HG02623 (cell line): ENCODE measurements around the gene TMEM82.

Experiments
- ATAC-seq: cut with Tn5 transposase; IDR thresholded peaks from one replicate; pipeline ENCODE4 v1.9.1; 2021; ENCODE audit warnings: moderate library complexity; ENCODE audit not compliant: unreplicated experiment

Gene TMEM82

GRCh38 chr1:15719381-15720120 lies 22.7 kb upstream of the TMEM82 start:
- no peak for ATAC-seq

- no peak for ATAC-seq
These were observed 21.4 kb upstream of the TMEM82 start for GRCh38 chr1:15720861-15721260.

- ATAC-seq: no peak
These were observed 19.9 kb upstream of the TMEM82 start for GRCh38 chr1:15722411-15722810.

GRCh38 chr1:15722836-15723532 lies 19.3 kb upstream of the TMEM82 start:
- no peak for ATAC-seq

- no peak for ATAC-seq
These were observed 18.6 kb upstream of the TMEM82 start for GRCh38 chr1:15723631-15724246.

- no peak for ATAC-seq
These were observed 17.1 kb upstream of the TMEM82 start for GRCh38 chr1:15724949-15725880.

- no peak for ATAC-seq
These were observed 15.8 kb upstream of the TMEM82 start for GRCh38 chr1:15726508-15726907.

GRCh38 chr1:15727021-15727420 lies 15.3 kb upstream of the TMEM82 start:
- no peak for ATAC-seq

GRCh38 chr1:15727424-15727823 lies 14.9 kb upstream of the TMEM82 start:
- ATAC-seq: no peak

GRCh38 chr1:15727866-15728534 lies 14.3 kb upstream of the TMEM82 start:
- ATAC-seq: no peak

GRCh38 chr1:15728937-15729657 lies 13.2 kb upstream of the TMEM82 start:
- no peak for ATAC-seq

- ATAC-seq: no peak
These were observed 11.9 kb upstream of the TMEM82 start for GRCh38 chr1:15730423-15730822.

GRCh38 chr1:15730936-15731335 lies 11.4 kb upstream of the TMEM82 start:
- no peak for ATAC-seq

- no peak for ATAC-seq
These were observed 10.3 kb upstream of the TMEM82 start for GRCh38 chr1:15731735-15732685.

GRCh38 chr1:15732686-15733081 lies 9.6 kb upstream of the TMEM82 start:
- ATAC-seq: no peak

- ATAC-seq: no peak
These were observed 9.0 kb upstream of the TMEM82 start for GRCh38 chr1:15733218-15733725.

GRCh38 chr1:15733726-15734226 lies 8.5 kb upstream of the TMEM82 start:
- ATAC-seq: no peak

- ATAC-seq: no peak
These were observed 8.0 kb upstream of the TMEM82 start for GRCh38 chr1:15734296-15734695.
